ENCODE results near the gene CFAP107.

GRCh38 chr1:12728391-12728790, 17.6 kb upstream of the CFAP107 start:
- TF ChIP-seq, protein P1, sequence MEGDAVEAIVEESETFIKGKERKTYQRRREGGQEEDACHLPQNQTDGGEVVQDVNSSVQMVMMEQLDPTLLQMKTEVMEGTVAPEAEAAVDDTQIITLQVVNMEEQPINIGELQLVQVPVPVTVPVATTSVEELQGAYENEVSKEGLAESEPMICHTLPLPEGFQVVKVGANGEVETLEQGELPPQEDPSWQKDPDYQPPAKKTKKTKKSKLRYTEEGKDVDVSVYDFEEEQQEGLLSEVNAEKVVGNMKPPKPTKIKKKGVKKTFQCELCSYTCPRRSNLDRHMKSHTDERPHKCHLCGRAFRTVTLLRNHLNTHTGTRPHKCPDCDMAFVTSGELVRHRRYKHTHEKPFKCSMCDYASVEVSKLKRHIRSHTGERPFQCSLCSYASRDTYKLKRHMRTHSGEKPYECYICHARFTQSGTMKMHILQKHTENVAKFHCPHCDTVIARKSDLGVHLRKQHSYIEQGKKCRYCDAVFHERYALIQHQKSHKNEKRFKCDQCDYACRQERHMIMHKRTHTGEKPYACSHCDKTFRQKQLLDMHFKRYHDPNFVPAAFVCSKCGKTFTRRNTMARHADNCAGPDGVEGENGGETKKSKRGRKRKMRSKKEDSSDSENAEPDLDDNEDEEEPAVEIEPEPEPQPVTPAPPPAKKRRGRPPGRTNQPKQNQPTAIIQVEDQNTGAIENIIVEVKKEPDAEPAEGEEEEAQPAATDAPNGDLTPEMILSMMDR (IDR thresholded peaks at IDR 0.05) = no peak
- TF ChIP-seq POLR2AphosphoS5 (IDR thresholded peaks at IDR 0.05; ENCODE audit: low read depth, low read length) (no peak), SIN3A (IDR thresholded peaks at IDR 0.05; ENCODE audit: borderline replicate concordance, insufficient read depth, low read depth, low read length) (no peak), REST (IDR thresholded peaks at IDR 0.05; ENCODE audit: insufficient read depth in 1 of 2, low read depth in 2 of 2, low read length in 1 of 2) (no peak), TCF7L2 (IDR thresholded peaks at IDR 0.05; ENCODE audit: low read depth, low read length) (no peak)

Data from Panc1 (cell line).